ENCODE measurements around the gene CACNA2D3.
A peak's percentile ranks its signal among the peaks of the same experiment; 100 is the strongest.

CACNA2D3 gene

GRCh38 chr3:54861248-54862067 is 739.1 kb downstream of the CACNA2D3 start:
- no peak for DNase-seq

GRCh38 chr3:54862526-54862925 is 740.2 kb downstream of the CACNA2D3 start:
- peak; percentile 5 to 28 (median 12) for DNase-seq

GRCh38 chr3:54863366-54863765 is 741.0 kb downstream of the CACNA2D3 start:
- peak in 1 of 4 experiments; percentile 7 for DNase-seq

GRCh38 chr3:54863786-54864185 is 741.4 kb downstream of the CACNA2D3 start:
- DNase-seq, result no peak

- no peak for DNase-seq
Observed at GRCh38 chr3:54865316-54865715, 743.0 kb downstream of the CACNA2D3 start.

GRCh38 chr3:54866251-54866650 is 743.9 kb downstream of the CACNA2D3 start:
- DNase-seq, result no peak

GRCh38 chr3:54870423-54870822 is 748.1 kb downstream of the CACNA2D3 start:
- DNase-seq, result peak in 3 of 4 experiments; percentile 12 to 17 (median 14)

- DNase-seq, result no peak
Observed at GRCh38 chr3:54871867-54872266, 749.5 kb downstream of the CACNA2D3 start.

- no peak for DNase-seq
Observed at GRCh38 chr3:54873059-54874010, 751.0 kb downstream of the CACNA2D3 start.

GRCh38 chr3:54874816-54875556 is 752.6 kb downstream of the CACNA2D3 start:
- DNase-seq, result no peak

GRCh38 chr3:54875596-54876268 is 753.4 kb downstream of the CACNA2D3 start:
- no peak for DNase-seq

- no peak for DNase-seq
Observed at GRCh38 chr3:54876694-54877093, 754.3 kb downstream of the CACNA2D3 start.

GRCh38 chr3:54877730-54878129 is 755.4 kb downstream of the CACNA2D3 start:
- no peak for DNase-seq

GRCh38 chr3:54878145-54878544 is 755.8 kb downstream of the CACNA2D3 start:
- no peak for DNase-seq

GRCh38 chr3:54882129-54882833 is 759.9 kb downstream of the CACNA2D3 start:
- peak in 1 of 4 experiments; percentile 4 for DNase-seq

- DNase-seq, result no peak
Observed at GRCh38 chr3:54888162-54888561, 765.8 kb downstream of the CACNA2D3 start.

GRCh38 chr3:54888873-54889272 is 766.5 kb downstream of the CACNA2D3 start:
- no peak for DNase-seq

GRCh38 chr3:54889731-54890130 is 767.4 kb downstream of the CACNA2D3 start:
- no peak for DNase-seq

- DNase-seq, result peak in 3 of 4 experiments; percentile 9 to 28 (median 20)
Observed at GRCh38 chr3:54891540-54891897, 769.2 kb downstream of the CACNA2D3 start.

- no peak for DNase-seq
Observed at GRCh38 chr3:54892168-54892567, 769.8 kb downstream of the CACNA2D3 start.

- DNase-seq, result no peak
Observed at GRCh38 chr3:54895613-54896012, 773.3 kb downstream of the CACNA2D3 start.
